Measurements from ENCODE around the gene CEP95. TPM values are rescaled to one million over a fixed set of nuclear protein-coding genes. Genes with fewer than 3 reads are reported as not detected.

Gene CEP95
- total RNA-seq, 2 experiments from 2014 or later: 45.7 to 52.6 TPM

- Mint-ChIP-seq H3K4me1 (peaks cover 79% of the 10 kb centered on the region), H3K27ac (peak overlapping the region; percentile 95), H3K4me3 (peak overlapping the region; percentile 13), H3K9me3 (ENCODE audit: low read depth) (no peaks in the 10 kb centered on the region), H3K36me3 (peaks cover 66% of the 10 kb centered on the region), H3K27me3 (no peaks in the 10 kb centered on the region)
- ATAC-seq (no peak), DNase-seq (no peak)
- CTCF ChIA-PET: interaction anchor here (1.3 to 11.8 kb wide), 6 partner anchors 7 to 149 kb away, joined by 3 to 308 read pairs (median 5); partner anchors contain the start of gene CEP95
Measured at GRCh38 chr17:64498308-64499203, 8.2 kb upstream of the CEP95 start.

GRCh38 chr17:64499805-64500486 is 6.8 kb upstream of the CEP95 start:
- H3K27me3 Mint-ChIP-seq: no peaks in the 10 kb centered on the region
- H3K4me1 Mint-ChIP-seq: peaks cover 79% of the 10 kb centered on the region
- peak overlapping the region; percentile 34 for H3K27ac Mint-ChIP-seq

GRCh38 chr17:64500487-64500859 is 6.3 kb upstream of the CEP95 start:
- Mint-ChIP-seq H3K36me3 (peaks cover 74% of the 10 kb centered on the region), H3K4me1 (peaks cover 77% of the 10 kb centered on the region), H3K27ac (peak overlapping the region; percentile 54), H3K4me3 (no peak overlapping the region), H3K9me3 (ENCODE audit: low read depth) (no peaks in the 10 kb centered on the region), H3K27me3 (no peaks in the 10 kb centered on the region)
- DNase-seq: no peak
- no peak for ATAC-seq
- CTCF ChIA-PET: interaction anchor here (1.9 kb wide), 1 partner anchor 9 kb away, joined by 8 read pairs; no protein-coding TSS in a partner anchor

More at GRCh38 chr17:64499805-64500486, 6.8 kb upstream of the CEP95 start:
- ATAC-seq (no peak), DNase-seq (no peak)
- peaks cover 70% of the 10 kb centered on the region for H3K36me3 Mint-ChIP-seq
- no peaks in the 10 kb centered on the region for H3K9me3 Mint-ChIP-seq (ENCODE audit: low read depth)
- no peak overlapping the region for H3K4me3 Mint-ChIP-seq
- CTCF ChIA-PET: interaction anchor here (1.4 to 11.8 kb wide), 3 partner anchors 9 to 147 kb away, joined by 3 to 308 read pairs (median 8); no protein-coding TSS in a partner anchor

GRCh38 chr17:64500862-64501765 is 5.7 kb upstream of the CEP95 start:
- Mint-ChIP-seq H3K36me3 (peaks cover 77% of the 10 kb centered on the region), H3K27ac (peak overlapping the region; percentile 54), H3K4me3 (no peak overlapping the region), H3K9me3 (ENCODE audit: low read depth) (no peaks in the 10 kb centered on the region), H3K4me1 (peaks cover 74% of the 10 kb centered on the region), H3K27me3 (no peaks in the 10 kb centered on the region)
- CTCF ChIA-PET: interaction anchor here (7.2 kb wide), 1 partner anchor 10 kb away, joined by 68 read pairs; no protein-coding TSS in a partner anchor
- DNase-seq (no peak), ATAC-seq (no peak)

- H3K4me1 Mint-ChIP-seq: peaks cover 72% of the 10 kb centered on the region
- no peak for ATAC-seq
- H3K27me3 Mint-ChIP-seq: peaks cover 2% of the 10 kb centered on the region
- H3K9me3 Mint-ChIP-seq (ENCODE audit: low read depth): no peaks in the 10 kb centered on the region
- no peak for DNase-seq
- H3K27ac Mint-ChIP-seq: peak overlapping the region; percentile 53
- peaks cover 74% of the 10 kb centered on the region for H3K36me3 Mint-ChIP-seq
- no peak overlapping the region for H3K4me3 Mint-ChIP-seq
- CTCF ChIA-PET: interaction anchor here (7.2 kb wide), 1 partner anchor 11 kb away, joined by 68 read pairs; no protein-coding TSS in a partner anchor
Measured at GRCh38 chr17:64502021-64502420, 4.8 kb upstream of the CEP95 start.

GRCh38 chr17:64502809-64503208 is 4.0 kb upstream of the CEP95 start:
- peaks cover 76% of the 10 kb centered on the region for H3K36me3 Mint-ChIP-seq
- ATAC-seq (no peak), DNase-seq (no peak)
- H3K27ac Mint-ChIP-seq: peak overlapping the region; percentile 48
- H3K9me3 Mint-ChIP-seq (ENCODE audit: low read depth): no peaks in the 10 kb centered on the region
- peaks cover 2% of the 10 kb centered on the region for H3K27me3 Mint-ChIP-seq
- CTCF ChIA-PET: interaction anchor here (1.2 to 7.2 kb wide), 3 partner anchors 11 to 84 kb away, joined by 3 to 68 read pairs (median 4); no protein-coding TSS in a partner anchor
- H3K4me3 Mint-ChIP-seq: no peak overlapping the region
- peaks cover 71% of the 10 kb centered on the region for H3K4me1 Mint-ChIP-seq

GRCh38 chr17:64503341-64503740 is 3.4 kb upstream of the CEP95 start:
- H3K36me3 Mint-ChIP-seq: peaks cover 72% of the 10 kb centered on the region
- no peak overlapping the region for H3K4me3 Mint-ChIP-seq
- no peak for DNase-seq
- peaks cover 2% of the 10 kb centered on the region for H3K27me3 Mint-ChIP-seq
- H3K27ac Mint-ChIP-seq: no peak overlapping the region
- ATAC-seq: no peak
- CTCF ChIA-PET: interaction anchor here (0.6 to 7.2 kb wide), 4 partner anchors 12 to 112 kb away, joined by 3 to 68 read pairs (median 4); no protein-coding TSS in a partner anchor
- peaks cover 71% of the 10 kb centered on the region for H3K4me1 Mint-ChIP-seq
- H3K9me3 Mint-ChIP-seq (ENCODE audit: low read depth): no peaks in the 10 kb centered on the region

- Mint-ChIP-seq H3K27ac (peak overlapping the region; percentile 100), H3K4me1 (peaks cover 70% of the 10 kb centered on the region), H3K27me3 (peaks cover 2% of the 10 kb centered on the region), H3K9me3 (ENCODE audit: low read depth) (no peaks in the 10 kb centered on the region), H3K4me3 (peak overlapping the region; percentile 100), H3K36me3 (peaks cover 71% of the 10 kb centered on the region)
- DNase-seq (no peak), ATAC-seq (no peak)
- CTCF ChIA-PET: interaction anchor here (0.6 to 7.2 kb wide), 5 partner anchors 8 to 112 kb away, joined by 3 to 68 read pairs (median 11); partner anchors contain the start of gene POLG2
Measured at GRCh38 chr17:64503821-64504768, 2.7 kb upstream of the CEP95 start.

GRCh38 chr17:64504769-64505339 is 1.9 kb upstream of the CEP95 start:
- CTCF ChIA-PET: interaction anchor here (1.0 to 7.2 kb wide), 8 partner anchors 8 to 481 kb away, joined by 3 to 68 read pairs (median 5); partner anchors contain the start of gene POLG2
- H3K9me3 Mint-ChIP-seq (ENCODE audit: low read depth): no peaks in the 10 kb centered on the region
- peak overlapping the region; percentile 100 for H3K27ac Mint-ChIP-seq
- ATAC-seq (no peak), DNase-seq (no peak)
- peaks cover 67% of the 10 kb centered on the region for H3K4me1 Mint-ChIP-seq
- H3K4me3 Mint-ChIP-seq: peak overlapping the region; percentile 100
- peaks cover 2% of the 10 kb centered on the region for H3K27me3 Mint-ChIP-seq
- peaks cover 68% of the 10 kb centered on the region for H3K36me3 Mint-ChIP-seq

GRCh38 chr17:64505340-64506200 is 1.2 kb upstream of the CEP95 start:
- Mint-ChIP-seq H3K4me3 (peak overlapping the region; percentile 100), H3K4me1 (peaks cover 62% of the 10 kb centered on the region), H3K27me3 (peaks cover 2% of the 10 kb centered on the region), H3K36me3 (peaks cover 66% of the 10 kb centered on the region), H3K9me3 (ENCODE audit: low read depth) (no peaks in the 10 kb centered on the region), H3K27ac (peak overlapping the region; percentile 100)
- peak; percentile 93 for DNase-seq
- ATAC-seq: peak; percentile 40
- CTCF ChIA-PET: interaction anchor here (1.0 to 7.2 kb wide), 9 partner anchors 9 to 480 kb away, joined by 3 to 68 read pairs (median 5); partner anchors contain the start of gene POLG2
